T-cell (primary cell): Measurements from ENCODE around the gene RFX6. TPM values are rescaled to one million over a fixed set of nuclear protein-coding genes. Genes with fewer than 3 reads are reported as not detected.

Experiments
- ATAC-seq, 4 experiments: fragments of 200-7000 bp in 3 of 4; fragments of 150-1000 bp in 1 of 4; cut with Tn5 transposase; replicated peaks in 1 of 4; 1 replicate in 3 of 4; 2 replicates in 1 of 4; pipeline ENCODE4 v1.10.0; 2021; ENCODE audit warnings: moderate library complexity in 3 of 4, mild to moderate bottlenecking in 2 of 4, moderate number of reproducible peaks in 1 of 4
- CTCF ChIA-PET, 2 donors: fragments of 300-600 bp; sonication (Branson Sonifier 250); formaldehyde crosslinking; loops; one replicate each; lab custom pipeline; 2022; ENCODE audit warnings: antibody characterized with exemption in 2 of 2; lab: Charles Lee
- POLR2A ChIA-PET, 2 donors: fragments of 300-600 bp; sonication (Branson Sonifier 250); formaldehyde crosslinking; loops; one replicate each; lab custom pipeline; 2022; ENCODE audit warnings: antibody characterized with exemption in 2 of 2; lab: Charles Lee
- DNase-seq, 35 experiments: peaks; one replicate each; pipeline versions ENCODE4 v3.0.0 to v3.0.0-alpha.2; 2013 to 2023
- H3K27ac ChIP-seq: one replicate; pipeline ENCODE4 v1.5.1; 2013; ENCODE audit warnings: low read length
- H3K27me3 ChIP-seq, 2 experiments: replicated peaks in 1 of 2; 1 replicate in 1 of 2; 2 replicates in 1 of 2; pipeline versions ENCODE4 v1.6.1 to v1.7.0; 2013; ENCODE audit warnings: low read length in 1 of 2, mixed read lengths in 1 of 2; ENCODE audit not compliant: control insufficient read depth in 2 of 2, insufficient read depth in 2 of 2; ENCODE audit errors: extremely low read depth in 1 of 2
- H3K36me3 ChIP-seq, 2 donors: 1 replicate in 1 of 2; 2 replicates in 1 of 2; pipeline versions ENCODE4 v1.6.1 to v1.7.0; 2013; ENCODE audit warnings: low read length in 1 of 2; ENCODE audit not compliant: control insufficient read depth in 2 of 2, insufficient read depth in 1 of 2; ENCODE audit errors: extremely low read depth in 1 of 2
- H3K4me1 ChIP-seq, 2 experiments: 1 replicate in 1 of 2; 2 replicates in 1 of 2; pipeline versions ENCODE4 v1.6.1 to v1.7.0; 2013; ENCODE audit warnings: low read length in 2 of 2, mixed read lengths in 1 of 2; ENCODE audit not compliant: insufficient read depth in 2 of 2, control insufficient read depth in 1 of 2; ENCODE audit errors: extremely low read depth in 1 of 2
- H3K4me3 ChIP-seq, 2 donors: 1 replicate in 1 of 2; 2 replicates in 1 of 2; pipeline versions ENCODE4 v1.5.1 to v1.7.0; 2013; ENCODE audit warnings: mild to moderate bottlenecking in 2 of 2, low read length in 1 of 2, moderate library complexity in 1 of 2; ENCODE audit not compliant: control insufficient read depth in 1 of 2; ENCODE audit errors: extremely low read depth in 1 of 2
- H3K9me3 ChIP-seq: 2 replicates; pipeline ENCODE4 v1.7.0; 2013
- H3K27ac Mint-ChIP-seq, 2 donors: one replicate each; pipeline ENCODE4 v1.8.0; 2020 to 2021; ENCODE audit warnings: mild to moderate bottlenecking in 2 of 2, mixed read lengths in 2 of 2
- H3K27me3 Mint-ChIP-seq, 2 donors: one replicate each; pipeline ENCODE4 v1.8.0; 2021 to 2022; ENCODE audit warnings: mixed read lengths in 2 of 2
- H3K36me3 Mint-ChIP-seq: one replicate; pipeline ENCODE4 v1.8.0; 2021; ENCODE audit warnings: mixed read lengths
- H3K4me1 Mint-ChIP-seq, 3 donors: one replicate each; pipeline ENCODE4 v1.8.0; 2020 to 2022; ENCODE audit warnings: mixed read lengths in 3 of 3, mild to moderate bottlenecking in 1 of 3
- H3K4me3 Mint-ChIP-seq, 3 donors: one replicate each; pipeline ENCODE4 v1.8.0; 2020 to 2022; ENCODE audit warnings: mild to moderate bottlenecking in 3 of 3, mixed read lengths in 3 of 3, moderate library complexity in 3 of 3
- H3K9me3 Mint-ChIP-seq, 3 donors: one replicate each; pipeline ENCODE4 v1.8.0; 2020 to 2022; ENCODE audit warnings: mixed read lengths in 3 of 3
- WGBS: methylation state at CpG from one replicate; pipeline ENCODE4 v1.1.5; 2013; ENCODE audit warnings: missing lambda C conversion rate; ENCODE audit not compliant: insufficient coverage; 5-methylcytosine and 5-hydroxymethylcytosine counted together
- total RNA-seq, 35 experiments: library from RNA in 6 of 35; stranded (reverse) in 6 of 35; fragments of 120-200 nt in 1 of 35; gene quantifications; one replicate each; pipeline versions ENCODE4 v1.2.1 to v1.2.4 and lab custom pipeline; 2013 to 2026

The RFX6 gene
- total RNA-seq, 5 donors from 2014 or later (not counting 1 experiment from before 2014, with no cell fraction given): not detected

DNA sequence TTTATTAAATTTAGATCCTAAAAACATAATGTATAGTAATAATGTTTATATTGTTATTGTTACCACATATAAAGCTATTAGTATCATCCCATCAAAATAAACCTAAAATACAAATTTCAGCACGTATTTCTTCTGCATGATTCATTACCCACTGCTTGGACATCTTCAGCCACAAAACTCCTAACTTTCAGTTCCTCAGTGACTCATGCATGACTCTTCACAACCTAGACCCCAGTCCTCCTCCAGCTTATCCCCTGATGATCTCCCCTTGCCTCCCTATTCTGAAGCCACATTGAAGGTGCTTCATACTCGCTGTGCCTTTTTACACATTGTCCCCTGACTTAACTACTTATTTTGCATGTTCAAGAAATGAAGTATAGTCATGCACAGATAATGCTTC, 37.0 kb upstream of the RFX6 start:
- ATAC-seq (no peak), DNase-seq (no peak)
- Histone ChIP-seq H3K36me3 (no peaks in the 10 kb centered on the region), H3K27me3 (no peaks in the 10 kb centered on the region), H3K9me3 (no peaks in the 10 kb centered on the region), H3K27ac (no peak overlapping the region), H3K4me1 (no peaks in the 10 kb centered on the region), H3K4me3 (no peak overlapping the region)
- ChIA-PET POLR2A (no interaction called here), CTCF (no interaction called here)
- no peaks in the 10 kb centered on the region for H3K4me1 Mint-ChIP-seq
- H3K36me3 Mint-ChIP-seq: no peaks in the 10 kb centered on the region
- H3K27me3 Mint-ChIP-seq: peaks cover 2 to 5% of the 10 kb centered on the region in 2 donors
- 60% methylated on average over 1 of the region's 2 CpGs for WGBS
- no peaks in the 10 kb centered on the region for H3K9me3 Mint-ChIP-seq
- H3K4me3 Mint-ChIP-seq: no peak overlapping the region
- H3K27ac Mint-ChIP-seq: no peak overlapping the region

DNA sequence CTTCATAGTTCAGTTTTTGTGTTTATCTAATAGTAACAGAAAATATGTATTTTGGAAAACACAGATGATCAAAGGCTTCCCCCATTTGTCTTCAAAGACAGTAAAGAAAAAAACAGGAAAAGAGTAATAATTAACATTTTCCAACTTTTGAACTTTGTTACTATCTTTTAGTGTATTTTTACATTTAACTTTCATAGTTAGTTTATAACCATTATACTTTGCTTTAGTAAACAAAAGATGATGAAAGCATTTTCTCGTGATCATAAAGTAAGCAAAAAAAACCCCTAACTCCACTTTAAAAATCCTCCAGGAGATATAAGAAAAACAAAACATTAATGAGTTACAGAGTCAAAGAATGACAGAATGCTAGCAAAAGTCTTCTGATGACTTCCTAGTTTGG, 34.6 kb upstream of the RFX6 start:
- Histone ChIP-seq H3K27me3 (no peaks in the 10 kb centered on the region), H3K36me3 (no peaks in the 10 kb centered on the region), H3K4me3 (no peak overlapping the region), H3K27ac (no peak overlapping the region), H3K9me3 (no peaks in the 10 kb centered on the region), H3K4me1 (no peaks in the 10 kb centered on the region)
- Mint-ChIP-seq H3K27ac (no peak overlapping the region), H3K27me3 (peaks cover 0 to 2% of the 10 kb centered on the region in 2 donors), H3K4me1 (no peaks in the 10 kb centered on the region), H3K4me3 (no peak overlapping the region), H3K36me3 (no peaks in the 10 kb centered on the region), H3K9me3 (no peaks in the 10 kb centered on the region)
- no peak for ATAC-seq
- no CpG with 5 or more reads among the region's 1 CpG for WGBS
- CTCF ChIA-PET: no interaction called here
- DNase-seq: no peak
- POLR2A ChIA-PET: no interaction called here

DNA sequence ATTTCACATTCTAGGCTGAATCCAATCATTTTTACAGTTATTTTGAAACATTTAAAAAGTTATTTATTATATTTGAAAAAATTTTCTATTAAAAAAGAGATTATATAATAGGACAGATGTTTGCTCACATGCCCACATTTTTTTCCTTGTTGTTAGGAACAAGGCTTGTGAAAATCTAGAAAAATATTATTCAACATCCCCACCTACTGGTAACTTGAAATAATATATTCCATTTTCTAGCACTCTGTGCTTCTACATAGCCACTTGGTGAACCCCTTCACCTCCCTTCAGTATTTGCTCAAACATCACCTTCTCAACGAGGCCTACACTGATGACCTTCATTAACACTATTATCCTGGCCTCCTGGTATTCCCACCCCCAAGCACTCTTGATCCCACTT, 29.8 kb upstream of the RFX6 start:
- no peak overlapping the region for H3K27ac Mint-ChIP-seq
- H3K4me3 ChIP-seq: no peak overlapping the region
- peaks cover 0 to 8% (median 0%) of the 10 kb centered on the region in 3 donors for H3K9me3 Mint-ChIP-seq

GRCh38 chr6:116858060-116858459, 19.0 kb upstream of the RFX6 start:
- ATAC-seq: no peak

More for the DNA sequence above, 29.8 kb upstream of the RFX6 start:
- Histone ChIP-seq H3K9me3 (no peaks in the 10 kb centered on the region), H3K27ac (no peak overlapping the region), H3K4me1 (no peaks in the 10 kb centered on the region), H3K36me3 (no peaks in the 10 kb centered on the region), H3K27me3 (peaks cover 0 to 5% of the 10 kb centered on the region in 2 experiments)
- POLR2A ChIA-PET: interaction anchor here in 1 of 2 donors (0.7 kb wide), 1 partner anchor 10 kb away, joined by 3 read pairs; no protein-coding TSS in a partner anchor
- CTCF ChIA-PET: interaction anchor here in 1 of 2 donors (1.5 kb wide), 1 partner anchor 630 kb away, joined by 3 read pairs; no protein-coding TSS in a partner anchor
- Mint-ChIP-seq H3K27me3 (peaks cover 1 to 18% of the 10 kb centered on the region in 2 donors), H3K36me3 (no peaks in the 10 kb centered on the region), H3K4me1 (no peaks in the 10 kb centered on the region), H3K4me3 (no peak overlapping the region)
- WGBS: 11% methylated on average over 1 of the region's 1 CpG
- ATAC-seq (no peak), DNase-seq (peak in 1 of 35 experiments; percentile 1)

GRCh38 chr6:116859264-116859663, 17.8 kb upstream of the RFX6 start:
- Histone ChIP-seq H3K4me1 (no peaks in the 10 kb centered on the region), H3K9me3 (peaks cover 2% of the 10 kb centered on the region), H3K27me3 (no peaks in the 10 kb centered on the region), H3K36me3 (no peaks in the 10 kb centered on the region), H3K4me3 (no peak overlapping the region), H3K27ac (no peak overlapping the region)
- H3K4me1 Mint-ChIP-seq: no peaks in the 10 kb centered on the region
- H3K4me3 Mint-ChIP-seq: no peak overlapping the region
- ChIA-PET POLR2A (no interaction called here), CTCF (no interaction called here)
- no peak overlapping the region for H3K27ac Mint-ChIP-seq
- ATAC-seq (no peak), DNase-seq (no peak)
- H3K36me3 Mint-ChIP-seq: no peaks in the 10 kb centered on the region
- H3K27me3 Mint-ChIP-seq: no peaks in the 10 kb centered on the region
- H3K9me3 Mint-ChIP-seq: peaks cover 5 to 34% (median 12%) of the 10 kb centered on the region in 3 donors

More at GRCh38 chr6:116858060-116858459, 19.0 kb upstream of the RFX6 start:
- Mint-ChIP-seq H3K27ac (no peak overlapping the region), H3K4me1 (no peaks in the 10 kb centered on the region), H3K27me3 (no peaks in the 10 kb centered on the region), H3K9me3 (peaks cover 5 to 38% (median 15%) of the 10 kb centered on the region in 3 donors), H3K4me3 (no peak overlapping the region), H3K36me3 (no peaks in the 10 kb centered on the region)
- DNase-seq: no peak
- Histone ChIP-seq H3K4me1 (no peaks in the 10 kb centered on the region), H3K9me3 (peaks cover 2% of the 10 kb centered on the region), H3K4me3 (no peak overlapping the region), H3K27ac (no peak overlapping the region), H3K27me3 (no peaks in the 10 kb centered on the region), H3K36me3 (no peaks in the 10 kb centered on the region)
- POLR2A ChIA-PET: no interaction called here
- CTCF ChIA-PET: no interaction called here

- no peak overlapping the region for H3K4me3 ChIP-seq
- no peak for ATAC-seq
- 18% methylated on average over 1 of the region's 3 CpGs for WGBS
- no peak overlapping the region for H3K27ac Mint-ChIP-seq
- ChIA-PET POLR2A (no interaction called here), CTCF (no interaction called here)
- H3K9me3 ChIP-seq: no peaks in the 10 kb centered on the region
- no peaks in the 10 kb centered on the region for H3K27me3 ChIP-seq
- H3K4me1 ChIP-seq: no peaks in the 10 kb centered on the region
- no peak overlapping the region for H3K27ac ChIP-seq
- DNase-seq: no peak
- peaks cover 2 to 7% of the 10 kb centered on the region in 2 donors for H3K27me3 Mint-ChIP-seq
- H3K36me3 ChIP-seq: no peaks in the 10 kb centered on the region
- peaks cover 0 to 5% (median 4%) of the 10 kb centered on the region in 3 donors for H3K9me3 Mint-ChIP-seq
- no peaks in the 10 kb centered on the region for H3K36me3 Mint-ChIP-seq
- H3K4me1 Mint-ChIP-seq: no peaks in the 10 kb centered on the region
- H3K4me3 Mint-ChIP-seq: no peak overlapping the region
These were observed 10.7 kb upstream of the RFX6 start for GRCh38 chr6:116866281-116866871.
